GM19397 (cell line): Measurements from ENCODE around the gene CTTNBP2NL.
A peak's percentile ranks its signal among the peaks of the same experiment; 100 is the strongest.
"Not testable (repeated sequence)": the region's sequence is repeated elsewhere in the genome, so short reads cannot be mapped to it uniquely, and the experiment has no call there.

Experiments
- ATAC-seq: cut with Tn5 transposase; IDR thresholded peaks from one replicate; pipeline ENCODE4 v1.9.1; 2021; ENCODE audit warnings: mild to moderate bottlenecking, moderate library complexity; ENCODE audit not compliant: unreplicated experiment

CTTNBP2NL gene

GRCh38 chr1:112461200-112461871, 65.3 kb downstream of the CTTNBP2NL start:
- ATAC-seq = no peak

GRCh38 chr1:112462953-112463279, 66.9 kb downstream of the CTTNBP2NL start:
- ATAC-seq = no peak

- ATAC-seq = no peak
These were observed 68.5 kb downstream of the CTTNBP2NL start for GRCh38 chr1:112464501-112464900.

- ATAC-seq = no peak
These were observed 69.1 kb downstream of the CTTNBP2NL start for GRCh38 chr1:112465122-112465521.

GRCh38 chr1:112466078-112466660, 70.2 kb downstream of the CTTNBP2NL start:
- peak; percentile 82 for ATAC-seq

GRCh38 chr1:112470324-112470723, 74.3 kb downstream of the CTTNBP2NL start:
- ATAC-seq = not testable (repeated sequence)

- ATAC-seq = no peak
These were observed 75.0 kb downstream of the CTTNBP2NL start for GRCh38 chr1:112470966-112471365.

- ATAC-seq = no peak
These were observed 76.1 kb downstream of the CTTNBP2NL start for GRCh38 chr1:112472142-112472541.

- no peak for ATAC-seq
These were observed 81.5 kb downstream of the CTTNBP2NL start for GRCh38 chr1:112477550-112477949.

- ATAC-seq = no peak
These were observed 82.3 kb downstream of the CTTNBP2NL start for GRCh38 chr1:112478314-112478713.

- not testable (repeated sequence) for ATAC-seq
These were observed 90.0 kb downstream of the CTTNBP2NL start for GRCh38 chr1:112486063-112486462.

GRCh38 chr1:112487686-112488085, 91.7 kb downstream of the CTTNBP2NL start:
- not testable (repeated sequence) for ATAC-seq

GRCh38 chr1:112488141-112488540, 92.1 kb downstream of the CTTNBP2NL start:
- ATAC-seq = no peak

GRCh38 chr1:112492076-112492475, 96.1 kb downstream of the CTTNBP2NL start:
- no peak for ATAC-seq

GRCh38 chr1:112493351-112493750, 97.3 kb downstream of the CTTNBP2NL start:
- no peak for ATAC-seq

- no peak for ATAC-seq
These were observed 100.3 kb downstream of the CTTNBP2NL start for GRCh38 chr1:112496290-112496689.

GRCh38 chr1:112501810-112502641, 106.0 kb downstream of the CTTNBP2NL start:
- no peak for ATAC-seq

GRCh38 chr1:112502826-112503225, 106.8 kb downstream of the CTTNBP2NL start:
- no peak for ATAC-seq

- no peak for ATAC-seq
These were observed 108.1 kb downstream of the CTTNBP2NL start for GRCh38 chr1:112504001-112504660.

GRCh38 chr1:112504661-112505399, 108.8 kb downstream of the CTTNBP2NL start:
- no peak for ATAC-seq

GRCh38 chr1:112505400-112505785, 109.4 kb downstream of the CTTNBP2NL start:
- no peak for ATAC-seq
